ENCODE measurements around the gene ADAMTS20. TPM values are rescaled to one million over a fixed set of nuclear protein-coding genes. Genes with fewer than 3 reads are reported as not detected.

Gene ADAMTS20
- total RNA-seq, 1 donor from 2014 or later, result 0.22 TPM

GRCh38 chr12:43312991-43313505 lies 239.0 kb downstream of the ADAMTS20 start:
- no peak for DNase-seq (ENCODE audit: low spot score)
- Mint-ChIP-seq H3K4me3 (ENCODE audit: unreplicated experiment) (no peak overlapping the region), H3K36me3 (ENCODE audit: low read depth) (no peaks in the 10 kb centered on the region), H3K27ac (ENCODE audit: unreplicated experiment) (no peak overlapping the region), H3K9me3 (ENCODE audit: low read depth) (peaks cover 5% of the 10 kb centered on the region), H3K4me1 (ENCODE audit: low read depth) (peaks cover 55% of the 10 kb centered on the region), H3K27me3 (ENCODE audit: low read depth) (no peaks in the 10 kb centered on the region)
- TF ChIP-seq CTCF (IDR thresholded peaks at IDR 0.05), result no peak

DNA sequence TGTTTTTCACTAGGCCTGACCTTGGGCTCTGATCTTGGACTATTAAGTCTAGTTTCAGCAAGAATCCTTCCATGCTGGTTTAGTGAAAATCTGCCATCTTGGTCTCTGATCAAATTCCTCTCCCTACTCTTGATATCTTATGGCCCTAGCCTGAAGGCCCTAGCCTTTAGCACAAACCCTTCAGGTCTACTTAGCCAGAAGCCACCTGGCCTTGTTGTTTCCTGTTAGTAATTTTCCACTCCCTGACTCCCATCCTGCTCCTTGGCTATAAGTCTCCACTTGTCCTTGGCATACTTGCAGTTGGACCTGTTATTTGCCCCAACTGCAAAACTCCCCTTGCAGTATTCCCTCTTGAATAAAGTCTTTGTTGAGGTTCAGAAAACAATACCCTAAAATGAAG lies 241.4 kb downstream of the ADAMTS20 start:
- Mint-ChIP-seq H3K27ac (ENCODE audit: unreplicated experiment) (peak overlapping the region; percentile 52), H3K4me1 (ENCODE audit: low read depth) (peaks cover 30% of the 10 kb centered on the region), H3K4me3 (ENCODE audit: unreplicated experiment) (no peak overlapping the region)

DNA sequence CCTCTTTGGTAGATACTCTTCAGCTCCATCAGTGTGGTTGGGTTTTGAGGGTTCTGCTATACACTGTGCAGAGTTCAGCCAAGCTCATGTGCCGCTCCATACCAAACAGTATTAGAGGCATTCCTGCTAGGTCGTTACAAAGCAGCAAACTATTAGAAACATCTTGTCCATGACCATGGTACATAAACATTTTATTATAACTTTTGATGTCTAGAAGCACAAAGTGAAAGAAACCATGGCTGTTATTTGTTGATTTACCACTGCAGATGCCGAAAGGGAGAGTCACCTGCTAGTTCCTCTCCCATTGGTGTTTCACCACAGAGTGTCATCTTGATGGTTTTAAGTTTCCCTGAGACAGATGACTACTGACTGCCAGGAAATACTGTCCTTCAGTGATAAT lies 242.0 kb downstream of the ADAMTS20 start:
- no peaks in the 10 kb centered on the region for H3K27me3 Mint-ChIP-seq (ENCODE audit: low read depth)
- TF ChIP-seq CTCF (IDR thresholded peaks at IDR 0.05), result no peak
- peaks cover 26% of the 10 kb centered on the region for H3K4me1 Mint-ChIP-seq (ENCODE audit: low read depth)
- H3K4me3 Mint-ChIP-seq (ENCODE audit: unreplicated experiment), result no peak overlapping the region
- no peaks in the 10 kb centered on the region for H3K36me3 Mint-ChIP-seq (ENCODE audit: low read depth)
- H3K9me3 Mint-ChIP-seq (ENCODE audit: low read depth), result peaks cover 5% of the 10 kb centered on the region
- DNase-seq (ENCODE audit: low spot score), result no peak
- H3K27ac Mint-ChIP-seq (ENCODE audit: unreplicated experiment), result no peak overlapping the region

More for the DNA sequence above, 241.4 kb downstream of the ADAMTS20 start:
- no peak for TF ChIP-seq CTCF (IDR thresholded peaks at IDR 0.05)
- H3K36me3 Mint-ChIP-seq (ENCODE audit: low read depth), result no peaks in the 10 kb centered on the region
- no peaks in the 10 kb centered on the region for H3K27me3 Mint-ChIP-seq (ENCODE audit: low read depth)
- peaks cover 5% of the 10 kb centered on the region for H3K9me3 Mint-ChIP-seq (ENCODE audit: low read depth)
- no peak for DNase-seq (ENCODE audit: low spot score)

GRCh38 chr12:43308776-43309175 lies 243.2 kb downstream of the ADAMTS20 start:
- Mint-ChIP-seq H3K9me3 (ENCODE audit: low read depth) (peaks cover 5% of the 10 kb centered on the region), H3K27ac (ENCODE audit: unreplicated experiment) (no peak overlapping the region), H3K27me3 (ENCODE audit: low read depth) (no peaks in the 10 kb centered on the region), H3K4me3 (ENCODE audit: unreplicated experiment) (no peak overlapping the region), H3K36me3 (ENCODE audit: low read depth) (no peaks in the 10 kb centered on the region), H3K4me1 (ENCODE audit: low read depth) (peaks cover 23% of the 10 kb centered on the region)
- no peak for TF ChIP-seq CTCF (IDR thresholded peaks at IDR 0.05)
- no peak for DNase-seq (ENCODE audit: low spot score)

DNA sequence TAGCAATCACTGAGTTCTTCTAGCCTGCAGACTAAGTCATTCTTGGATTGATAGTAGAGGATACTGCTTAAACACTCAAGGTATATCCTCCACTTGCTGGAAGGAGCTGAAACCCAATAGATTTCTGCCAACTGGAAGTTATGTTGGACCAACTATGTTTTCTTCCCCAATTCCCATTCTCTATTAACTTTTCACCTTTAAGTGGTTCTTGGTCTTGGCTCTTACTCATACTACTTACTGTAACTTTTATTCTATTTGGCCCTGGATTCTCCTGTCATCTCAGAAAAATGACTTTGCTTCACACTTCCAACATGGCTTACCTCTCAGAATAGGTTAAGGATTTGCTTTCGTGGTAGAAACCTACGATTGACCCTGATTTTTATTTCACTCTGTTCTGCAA lies 244.9 kb downstream of the ADAMTS20 start:
- H3K4me1 Mint-ChIP-seq (ENCODE audit: low read depth), result peaks cover 16% of the 10 kb centered on the region
- no peaks in the 10 kb centered on the region for H3K36me3 Mint-ChIP-seq (ENCODE audit: low read depth)
- H3K27ac Mint-ChIP-seq (ENCODE audit: unreplicated experiment), result no peak overlapping the region
- no peaks in the 10 kb centered on the region for H3K27me3 Mint-ChIP-seq (ENCODE audit: low read depth)
- H3K9me3 Mint-ChIP-seq (ENCODE audit: low read depth), result peaks cover 5% of the 10 kb centered on the region
- DNase-seq (ENCODE audit: low spot score), result no peak
- no peak overlapping the region for H3K4me3 Mint-ChIP-seq (ENCODE audit: unreplicated experiment)
- TF ChIP-seq CTCF (IDR thresholded peaks at IDR 0.05), result no peak
